HG03469 (cell line): Measurements from ENCODE around the gene PEX13.
"Not testable (repeated sequence)": the region's sequence is repeated elsewhere in the genome, so short reads cannot be mapped to it uniquely, and the experiment has no call there.

Experiments
- ATAC-seq: cut with Tn5 transposase; IDR thresholded peaks from one replicate; pipeline ENCODE4 v1.9.1; 2021; ENCODE audit warnings: mild to moderate bottlenecking, moderate library complexity, moderate number of reproducible peaks; ENCODE audit not compliant: unreplicated experiment

PEX13 gene

GRCh38 chr2:61017556-61018317, at the start of gene PEX13, which contains the start of gene PUS10:
Gene PEX13 (plus strand): TSS chr2:61017720. CDS start chr2:61017760, 40 bp downstream.
Gene PUS10 (minus strand): TSS chr2:61018255. CDS start chr2:61011890, 6,365 bp downstream.
- ATAC-seq: peak; percentile 51

GRCh38 chr2:60972889-60973656, 44.4 kb upstream of the PEX13 start:
- no peak for ATAC-seq

GRCh38 chr2:60973705-60974104, 43.8 kb upstream of the PEX13 start:
- no peak for ATAC-seq

- ATAC-seq: no peak
Observed at GRCh38 chr2:60974652-60975051, 42.9 kb upstream of the PEX13 start.

GRCh38 chr2:60976256-60976850, 41.2 kb upstream of the PEX13 start:
- no peak for ATAC-seq

DNA sequence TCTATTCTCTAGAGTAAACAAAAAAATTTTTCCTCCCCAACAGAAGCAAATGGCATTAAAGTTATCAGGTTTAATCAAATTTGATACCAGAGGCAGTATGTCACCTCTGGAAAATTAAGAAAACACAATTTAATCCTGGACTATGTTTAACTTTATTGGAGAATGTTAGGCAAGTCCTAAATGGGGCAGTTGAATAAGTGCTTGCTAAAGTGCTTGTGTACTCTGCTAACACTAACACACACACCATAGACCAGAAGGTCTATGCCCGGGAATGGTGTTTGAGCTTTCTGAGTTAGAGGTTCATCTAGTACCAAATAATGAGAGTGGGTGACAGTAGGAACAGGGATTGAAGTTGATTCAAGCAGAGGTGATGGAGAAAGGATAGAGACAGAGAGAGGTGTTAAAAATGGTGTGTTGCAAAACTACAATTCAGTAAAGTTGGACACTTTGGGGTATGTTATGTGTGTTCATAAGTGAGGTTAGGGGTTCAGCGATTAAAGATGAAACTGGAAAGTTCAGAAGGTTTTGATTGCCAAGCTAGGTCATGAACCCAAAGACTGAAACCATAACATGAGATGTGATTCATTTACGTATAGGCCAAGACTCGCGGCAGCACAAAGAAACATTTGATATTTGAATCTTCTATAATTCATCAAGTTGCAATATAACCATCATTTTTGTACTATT, 40.5 kb upstream of the PEX13 start:
- peak; percentile 52 for ATAC-seq

DNA sequence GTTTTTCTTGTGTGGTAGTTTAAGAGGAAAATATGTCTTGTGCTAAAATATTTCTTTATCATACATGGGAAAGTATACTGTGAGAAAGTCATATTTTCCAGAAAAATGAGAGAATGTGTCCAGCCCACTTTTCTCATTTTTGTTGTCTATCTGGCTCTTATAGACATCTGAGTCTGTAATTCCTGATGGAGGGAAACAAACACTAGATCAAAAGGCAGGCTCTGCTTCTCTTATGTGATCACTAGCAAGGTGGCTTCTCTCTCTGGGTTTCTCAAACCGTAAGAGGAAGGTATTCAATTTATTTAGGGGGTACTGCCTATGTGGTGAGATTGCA, 40.0 kb upstream of the PEX13 start:
- no peak for ATAC-seq

DNA sequence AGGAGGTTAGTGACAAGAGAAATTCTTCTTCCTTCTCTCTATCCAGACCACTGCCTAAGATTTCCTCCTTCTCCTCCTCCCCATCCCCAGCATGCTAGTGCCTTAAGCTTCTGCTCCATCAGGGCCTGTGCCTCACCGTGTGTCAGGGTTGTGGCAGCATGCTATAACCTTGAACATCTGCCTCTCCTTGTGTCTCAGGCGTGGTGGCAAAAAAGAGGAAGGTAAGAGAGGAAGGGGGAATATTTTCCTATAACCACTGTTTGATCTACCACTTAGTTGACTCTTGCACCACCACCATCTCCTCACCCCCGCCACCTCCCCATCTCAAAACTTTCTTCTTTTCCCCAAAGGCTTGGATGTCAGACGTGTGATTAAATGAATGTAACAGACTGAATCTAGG, 38.3 kb upstream of the PEX13 start:
- ATAC-seq: no peak

DNA sequence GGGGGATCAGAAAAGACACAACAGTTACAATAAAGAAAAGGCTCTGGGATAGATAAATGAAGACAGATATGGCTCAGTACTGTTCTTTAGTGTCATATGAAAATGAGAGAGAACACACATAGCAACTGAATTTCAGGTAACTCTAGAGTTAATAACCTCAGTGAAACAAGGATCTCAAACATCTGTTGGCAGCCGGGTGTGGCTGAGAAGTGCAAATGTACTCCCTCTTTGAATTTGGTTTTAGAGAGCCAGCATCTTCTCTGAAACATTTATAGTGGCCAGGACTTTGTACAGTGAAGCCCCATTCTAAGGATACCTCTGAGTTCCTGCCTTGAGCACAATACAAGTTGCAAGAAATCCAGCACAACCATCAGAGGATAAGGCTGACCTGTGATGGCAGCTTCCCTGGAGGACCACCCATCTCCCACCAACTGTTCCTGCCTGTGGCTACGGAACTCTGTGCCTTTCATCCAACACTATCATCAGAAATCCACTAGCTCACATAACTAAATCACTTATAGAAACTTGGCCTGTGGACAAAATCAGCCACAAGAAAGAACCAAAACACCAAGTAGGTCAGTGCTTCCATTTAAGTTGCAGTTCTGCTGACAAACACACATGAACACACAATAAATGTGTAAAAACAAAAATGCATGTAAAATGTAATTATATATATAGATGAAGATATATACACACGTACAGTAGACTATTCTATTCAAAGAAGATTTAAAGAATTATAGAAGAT, 37.3 kb upstream of the PEX13 start:
- ATAC-seq: no peak

DNA sequence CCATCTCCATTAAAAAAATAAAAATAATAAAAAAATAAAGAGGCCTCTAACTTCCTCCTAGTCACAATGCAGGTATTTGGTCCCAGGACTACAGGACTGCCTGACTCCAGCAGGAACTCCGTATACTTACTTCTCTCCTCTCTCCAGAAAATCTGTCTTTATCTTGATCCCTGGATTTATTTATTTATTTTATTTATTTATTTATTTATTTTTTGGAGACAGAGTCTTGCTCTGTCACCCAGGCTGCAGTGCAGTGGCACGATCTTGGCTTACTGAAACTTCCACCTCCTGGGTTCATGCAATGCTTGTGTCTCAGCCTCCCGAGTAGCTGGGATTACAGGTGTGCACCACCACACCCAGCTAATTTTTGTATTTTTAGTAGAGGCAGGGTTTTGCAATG, 35.5 kb upstream of the PEX13 start:
- ATAC-seq: not testable (repeated sequence)

DNA sequence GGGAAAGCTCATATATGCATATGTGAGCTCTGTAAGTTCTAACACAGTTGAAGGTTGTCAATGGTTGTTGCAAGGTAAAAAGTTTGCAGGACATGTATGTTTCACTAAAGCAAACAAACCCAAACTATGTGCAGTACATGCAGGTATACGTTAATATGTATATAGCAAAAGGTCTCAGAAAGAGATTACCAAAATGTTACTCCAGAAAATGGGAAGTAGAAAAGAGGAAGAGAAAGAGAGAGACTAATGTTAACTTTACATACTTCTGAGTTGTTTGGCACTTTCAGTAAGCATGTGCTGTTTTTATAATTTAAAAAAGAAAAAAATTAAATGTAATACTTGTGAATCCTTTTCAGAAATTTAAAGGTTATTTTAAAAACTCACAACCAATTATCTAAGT, 32.8 kb upstream of the PEX13 start:
- ATAC-seq: peak; percentile 71

GRCh38 chr2:60987041-60987440, 30.5 kb upstream of the PEX13 start:
- no peak for ATAC-seq

DNA sequence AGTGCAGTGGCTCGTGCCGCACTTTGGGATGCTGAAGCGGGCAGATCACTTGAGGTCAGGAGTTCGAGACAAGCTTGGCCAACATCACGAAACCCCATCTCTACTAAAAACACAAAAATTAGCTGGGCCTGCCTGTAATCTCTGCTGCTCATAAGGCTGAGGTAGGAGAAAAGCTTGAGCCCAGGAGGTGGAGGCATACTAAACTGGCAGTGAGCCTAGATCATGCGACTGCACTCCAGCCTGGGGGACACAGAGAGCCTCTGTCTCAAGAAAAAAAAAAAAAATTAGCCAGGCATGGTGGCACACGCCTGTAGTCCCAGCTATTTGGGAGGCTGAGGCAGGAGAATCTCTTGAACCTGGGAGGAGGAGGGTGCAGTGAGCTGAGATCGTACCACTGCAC, 29.9 kb upstream of the PEX13 start:
- not testable (repeated sequence) for ATAC-seq

GRCh38 chr2:60989259-60989658, 28.3 kb upstream of the PEX13 start:
- no peak for ATAC-seq

GRCh38 chr2:60991644-60992043, 25.9 kb upstream of the PEX13 start:
- ATAC-seq: no peak

DNA sequence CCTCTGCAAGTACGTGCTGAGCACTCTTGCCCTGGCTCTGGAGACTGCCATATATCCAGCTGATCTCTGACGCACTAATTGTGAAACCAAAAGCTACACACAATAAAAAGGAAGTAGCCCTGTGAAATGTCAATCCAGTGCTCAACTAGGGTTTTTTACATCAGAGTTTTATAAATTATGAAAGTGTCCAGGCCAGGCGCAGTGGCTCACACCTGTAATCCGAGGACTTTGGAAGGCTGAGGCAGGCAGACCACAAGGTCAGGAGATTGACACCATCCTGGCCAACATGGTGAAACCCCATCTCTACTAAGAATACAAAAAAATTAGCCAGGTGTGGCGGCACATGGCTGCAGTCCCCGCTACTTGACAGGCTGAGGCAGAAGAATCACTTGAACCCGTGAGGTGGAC, 24.5 kb upstream of the PEX13 start:
- ATAC-seq: peak; percentile 96

- ATAC-seq: no peak
Observed at GRCh38 chr2:60994131-60994530, 23.4 kb upstream of the PEX13 start.

DNA sequence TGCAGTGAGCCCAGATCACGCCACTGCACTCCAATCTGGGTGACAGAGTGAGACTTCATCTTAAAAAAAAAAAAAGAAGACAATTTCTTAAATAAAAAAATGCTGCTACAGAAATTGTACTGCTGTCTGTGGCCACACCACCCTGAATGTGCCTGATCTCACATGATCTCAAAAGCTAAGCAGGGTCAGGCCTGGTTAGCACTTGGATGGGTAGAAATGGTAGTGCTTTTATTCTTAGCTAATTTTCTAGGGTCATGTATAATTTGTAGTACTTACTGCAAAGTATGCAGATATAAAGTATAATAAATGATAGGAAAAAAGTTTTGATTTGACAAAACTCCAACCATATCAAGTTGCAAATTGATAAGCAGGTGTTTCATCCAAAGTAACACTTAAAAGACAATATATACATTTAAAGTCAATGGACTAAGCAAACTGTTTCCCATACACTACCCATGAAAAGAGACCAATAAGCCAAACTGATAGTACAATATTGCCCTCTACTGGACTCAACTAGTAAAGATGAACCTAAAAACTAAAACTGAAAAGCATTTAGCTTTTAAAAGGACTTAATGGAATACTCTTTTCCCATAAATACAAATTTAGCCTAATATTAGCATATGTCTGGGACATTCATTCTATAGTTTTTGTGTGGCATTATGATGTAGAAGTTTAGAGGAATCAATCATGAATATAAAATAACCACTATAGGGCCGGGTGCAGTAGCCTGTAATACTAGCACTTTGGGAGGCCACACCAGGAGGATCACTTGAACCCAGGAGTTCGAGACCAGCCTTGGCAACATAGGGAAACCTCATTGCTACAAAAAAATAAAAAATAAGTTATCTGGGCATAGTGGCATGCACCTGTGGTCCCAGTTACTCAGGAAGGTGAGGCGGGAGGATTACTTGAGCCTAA, 18.6 kb upstream of the PEX13 start:
- ATAC-seq: peak; percentile 54

- no peak for ATAC-seq
Observed at GRCh38 chr2:61005736-61006135, 11.8 kb upstream of the PEX13 start.
